H9 (cell line): ENCODE measurements around the gene ASGR1. TPM values are rescaled to one million over a fixed set of nuclear protein-coding genes. Genes with fewer than 3 reads are reported as not detected.

ENCODE experiments used
- DNase-seq: peaks from one replicate; pipeline ENCODE4 v3.0.0-alpha.2; 2017
- H2AFZ ChIP-seq: one replicate; pipeline ENCODE4 v1.6.1; 2013; ENCODE audit warnings: mild to moderate bottlenecking, low read length, control low read depth, moderate library complexity
- H2AK5ac ChIP-seq: 2 replicates; pipeline ENCODE4 v1.6.1; 2013; ENCODE audit warnings: low read length, control low read depth, mixed read lengths; ENCODE audit not compliant: insufficient read length
- H2BK120ac ChIP-seq: one replicate; pipeline ENCODE4 v1.6.1; 2013; ENCODE audit warnings: low read depth, mild to moderate bottlenecking, low read length, control low read depth, inconsistent platforms; ENCODE audit not compliant: poor library complexity, severe bottlenecking
- H2BK12ac ChIP-seq: 2 replicates; pipeline ENCODE4 v1.6.1; 2013; ENCODE audit warnings: low read length, control low read depth, mixed read lengths, low read depth; ENCODE audit not compliant: insufficient read length
- H2BK15ac ChIP-seq: 2 replicates; pipeline ENCODE4 v1.6.1; 2013; ENCODE audit warnings: low read depth, low read length, control low read depth
- H2BK20ac ChIP-seq: one replicate; pipeline ENCODE4 v1.6.1; 2013; ENCODE audit warnings: low read depth, mild to moderate bottlenecking, low read length, control low read depth, inconsistent platforms; ENCODE audit not compliant: poor library complexity, severe bottlenecking
- H2BK5ac ChIP-seq: 2 replicates; pipeline ENCODE4 v1.6.1; 2013; ENCODE audit warnings: low read length, control low read depth, mixed read lengths; ENCODE audit not compliant: insufficient read length
- H3K14ac ChIP-seq: 2 replicates; pipeline ENCODE4 v1.6.1; 2013; ENCODE audit warnings: low read length, control low read depth; ENCODE audit not compliant: insufficient read depth
- H3K18ac ChIP-seq: 2 replicates; pipeline ENCODE4 v1.6.1; 2013; ENCODE audit warnings: low read depth, mild to moderate bottlenecking, mixed read lengths, low read length, control low read depth; ENCODE audit not compliant: insufficient read length
- H3K23ac ChIP-seq: 2 replicates; pipeline ENCODE4 v1.6.1; 2013; ENCODE audit warnings: low read length, control low read depth, mixed read lengths, low read depth; ENCODE audit not compliant: insufficient read length
- H3K23me2 ChIP-seq: 2 replicates; pipeline ENCODE4 v1.6.1; 2013; ENCODE audit warnings: low read depth, mild to moderate bottlenecking, mixed read lengths, low read length, control low read depth; ENCODE audit not compliant: insufficient read length, poor library complexity, severe bottlenecking
- H3K27ac ChIP-seq: 2 replicates; pipeline ENCODE4 v1.5.1; 2013; ENCODE audit warnings: low read length, control low read depth, mixed read lengths, low read depth; ENCODE audit not compliant: insufficient read length
- H3K27me3 ChIP-seq: 2 replicates; pipeline ENCODE4 v1.6.1; 2013; ENCODE audit warnings: low read length, control low read depth, inconsistent platforms; ENCODE audit not compliant: insufficient read depth
- H3K4ac ChIP-seq: 2 replicates; pipeline ENCODE4 v1.6.1; 2013; ENCODE audit warnings: low read depth, mild to moderate bottlenecking, control low read depth, inconsistent platforms, low read length, moderate library complexity
- H3K4me1 ChIP-seq: 2 replicates; pipeline ENCODE4 v1.6.1; 2013; ENCODE audit warnings: low read length, control low read depth, inconsistent platforms; ENCODE audit not compliant: insufficient read depth
- H3K4me2 ChIP-seq: 2 replicates; pipeline ENCODE4 v1.6.1; 2013; ENCODE audit warnings: low read length, control low read depth, mixed read lengths; ENCODE audit not compliant: insufficient read length, insufficient read depth
- H3K56ac ChIP-seq: 2 replicates; pipeline ENCODE4 v1.6.1; 2013; ENCODE audit warnings: low read depth, mild to moderate bottlenecking, mixed read lengths, low read length, control low read depth; ENCODE audit not compliant: insufficient read length
- H3K79me1 ChIP-seq: 2 replicates; pipeline ENCODE4 v1.6.1; 2013; ENCODE audit warnings: low read depth, mild to moderate bottlenecking, moderate library complexity, low read length, control low read depth, inconsistent platforms; ENCODE audit not compliant: insufficient read depth, poor library complexity, severe bottlenecking
- H3K79me2 ChIP-seq: 2 replicates; pipeline ENCODE4 v1.6.1; 2013; ENCODE audit warnings: low read length, control low read depth, inconsistent platforms; ENCODE audit not compliant: insufficient read depth
- H3K9ac ChIP-seq: 2 replicates; pipeline ENCODE4 v1.6.1; 2013; ENCODE audit warnings: low read length, control low read depth, mixed read lengths; ENCODE audit not compliant: insufficient read length; ENCODE audit errors: extremely low read depth
- H3K9me3 ChIP-seq: one replicate; pipeline ENCODE4 v1.6.1; 2013; ENCODE audit warnings: low read depth, low read length, inconsistent platforms; ENCODE audit not compliant: control insufficient read depth
- H3T11ph ChIP-seq: one replicate; pipeline ENCODE4 v1.6.1; 2013; ENCODE audit warnings: mild to moderate bottlenecking, low read length, control low read depth, inconsistent platforms
- H4K20me1 ChIP-seq: one replicate; pipeline ENCODE4 v1.6.1; 2013; ENCODE audit not compliant: control insufficient read depth, insufficient read length, insufficient read depth
- H4K5ac ChIP-seq: 2 replicates; pipeline ENCODE4 v1.6.1; 2013; ENCODE audit warnings: low read depth, mild to moderate bottlenecking, mixed read lengths, low read length, control low read depth; ENCODE audit not compliant: insufficient read length
- H4K8ac ChIP-seq: replicated peaks from 2 replicates; pipeline ENCODE4 v1.6.1; 2013; ENCODE audit warnings: low read length, control low read depth, mixed read lengths, low read depth; ENCODE audit not compliant: insufficient read length
- H4K91ac ChIP-seq: 2 replicates; pipeline ENCODE4 v1.6.1; 2013; ENCODE audit warnings: low read depth, mild to moderate bottlenecking, moderate library complexity, mixed read lengths, low read length, control low read depth; ENCODE audit not compliant: insufficient read length
- H3K27ac Mint-ChIP-seq, 3 experiments: 2 replicates in 2 of 3; 3 replicates in 1 of 3; pipeline ENCODE4 v1.8.0; 2020 to 2021; ENCODE audit warnings: mixed read lengths in 3 of 3, mild to moderate bottlenecking in 1 of 3, moderate library complexity in 1 of 3
- H3K27me3 Mint-ChIP-seq: 2 replicates; pipeline ENCODE4 v1.8.0; 2021; ENCODE audit warnings: low read depth, mild to moderate bottlenecking, moderate library complexity, mixed read lengths
- H3K36me3 Mint-ChIP-seq, 3 experiments: 2 replicates in 2 of 3; 3 replicates in 1 of 3; pipeline ENCODE4 v1.8.0; 2020 to 2021; ENCODE audit warnings: low read depth in 3 of 3, mixed read lengths in 3 of 3; ENCODE audit not compliant: insufficient read depth in 1 of 3
- H3K4me1 Mint-ChIP-seq, 2 experiments: 2 replicates each; pipeline ENCODE4 v1.8.0; 2020; ENCODE audit warnings: mixed read lengths in 2 of 2
- H3K4me3 Mint-ChIP-seq, 2 experiments: 2 replicates in 1 of 2; 3 replicates in 1 of 2; pipeline ENCODE4 v1.8.0; 2020 to 2021; ENCODE audit warnings: mild to moderate bottlenecking in 2 of 2, mixed read lengths in 2 of 2, moderate library complexity in 1 of 2
- H3K9me3 Mint-ChIP-seq, 2 experiments: 2 replicates in 1 of 2; 3 replicates in 1 of 2; pipeline ENCODE4 v1.8.0; 2020; ENCODE audit warnings: mild to moderate bottlenecking in 2 of 2, mixed read lengths in 2 of 2, moderate library complexity in 1 of 2
- CTCF ChIP-seq: fragments of 200-600 bp; sonication (generic); conservative IDR thresholded peaks from 3 replicates; pipeline ENCODE4 v1.8.0; 2021; ENCODE audit warnings: antibody characterized with exemption, mild to moderate bottlenecking
- WGBS: extraction: QIAGEN DNeasy Blood & Tissue Kit; methylation state at CpG from one replicate; pipeline ENCODE4 v1.1.7; 2013; ENCODE audit warnings: missing lambda C conversion rate, low lambda C conversion rate, mixed read lengths; ENCODE audit not compliant: insufficient read length; ENCODE audit errors: extremely low coverage; 5-methylcytosine and 5-hydroxymethylcytosine counted together
- total RNA-seq: library from RNA; stranded (reverse); gene quantifications from 2 replicates; pipeline ENCODE4 v1.2.1, GENCODE V29; 2021

ASGR1 gene
- total RNA-seq, 1 experiment from 2014 or later = 5.9 TPM

GRCh38 chr17:7139400-7139799 lies 39.8 kb downstream of the ASGR1 start:
- H2AFZ ChIP-seq = no peak overlapping the region
- TF ChIP-seq CTCF = no peak
- no peak overlapping the region for H3K27ac Mint-ChIP-seq

More at GRCh38 chr17:7139400-7139799, 39.8 kb downstream of the ASGR1 start:
- Histone ChIP-seq H4K5ac (no peak overlapping the region), H3K4me1 (peaks cover 2% of the 10 kb centered on the region; the same call in 1 of the 2 replicates), H3K56ac (no peak overlapping the region), H2BK20ac (no peak overlapping the region), H2BK120ac (no peak overlapping the region), H3K9me3 (no peaks in the 10 kb centered on the region), H3K18ac (no peak overlapping the region), H3K4ac (no peak overlapping the region), H3K4me2 (no peak overlapping the region), H3K23me2 (no peaks in the 10 kb centered on the region), H2BK15ac (no peak overlapping the region), H3K27me3 (no peaks in the 10 kb centered on the region), H3K14ac (no peak overlapping the region), H3K79me2 (no peaks in the 10 kb centered on the region), H2BK12ac (no peak overlapping the region), H3K9ac (no peak overlapping the region), H2BK5ac (no peak overlapping the region), H3K23ac (no peak overlapping the region), H3K27ac (no peak overlapping the region), H4K91ac (no peak overlapping the region), H4K8ac (no peak overlapping the region), H2AK5ac (no peak overlapping the region), H4K20me1 (no peaks in the 10 kb centered on the region), H3T11ph (no peak overlapping the region), H3K79me1 (no peaks in the 10 kb centered on the region)
- H3K4me3 Mint-ChIP-seq = peak overlapping the region in 1 of 2 experiments; percentile 38; a peak in 1 of 5 replicates
- H3K4me1 Mint-ChIP-seq = peaks cover 34 to 40% of the 10 kb centered on the region in 2 experiments
- peaks cover 43% of the 10 kb centered on the region for H3K27me3 Mint-ChIP-seq
- H3K36me3 Mint-ChIP-seq = no peaks in the 10 kb centered on the region
- no CpG with 5 or more reads among the region's 10 CpGs for WGBS
- no peak for DNase-seq
- H3K9me3 Mint-ChIP-seq = no peaks in the 10 kb centered on the region
